Prostate gland (tissue), 2 donors: Measurements from ENCODE around the gene ADAMTS1.

Experiments used
- CTCF ChIP-seq, 4 experiments: fragments of 200-600 bp in 2 of 4; fragments of 450-650 bp in 2 of 4; sonication (generic) in 2 of 4; IDR thresholded peaks; 1 replicate in 3 of 4; 2 replicates in 1 of 4; pipeline ENCODE4 v1.5.1; 2016 to 2019; ENCODE audit warnings: antibody characterized with exemption in 4 of 4, mild to moderate bottlenecking in 2 of 4, moderate library complexity in 2 of 4
- POLR2A ChIP-seq: fragments of 450-650 bp; IDR thresholded peaks from one replicate; pipeline ENCODE4 v1.6.1; 2016; ENCODE audit warnings: antibody characterized with exemption, mild to moderate bottlenecking
- POLR2AphosphoS5 ChIP-seq: sonication (generic); formaldehyde crosslinking; IDR thresholded peaks from one replicate; pipeline ENCODE4 v1.6.1; 2017; ENCODE audit warnings: antibody characterized with exemption

GRCh38 chr21:26842974-26843932 is 2.0 kb downstream of the ADAMTS1 start:
- TF ChIP-seq CTCF (IDR thresholded peaks at IDR 0.05) (peak in 3 of 4 experiments; percentile 14 to 36 (median 31)), POLR2A (peak; percentile 18), POLR2AphosphoS5 (peak; percentile 73)
